Lower lobe of right lung (tissue), 2 donors: Measurements from ENCODE around the gene DENND2A. TPM values are rescaled to one million over a fixed set of nuclear protein-coding genes. Genes with fewer than 3 reads are reported as not detected.

Experiments used
- ATAC-seq, 2 donors: fragments of 200-7000 bp; cut with Tn5 transposase; one replicate each; pipeline ENCODE4 v1.9.1; 2020 to 2022; ENCODE audit warnings: mild to moderate bottlenecking in 2 of 2, moderate library complexity in 2 of 2
- DNase-seq: peaks from one replicate; pipeline ENCODE4 v3.0.0-alpha.2; 2020
- H3K27ac ChIP-seq: fragments of 200-600 bp; one replicate; pipeline ENCODE4 v1.8.0; 2022
- H3K27me3 ChIP-seq: fragments of 200-600 bp; one replicate; pipeline ENCODE4 v1.8.0; 2022; ENCODE audit warnings: low read depth
- H3K36me3 ChIP-seq: fragments of 200-600 bp; one replicate; pipeline ENCODE4 v1.8.0; 2022; ENCODE audit warnings: mild to moderate bottlenecking
- H3K4me1 ChIP-seq: fragments of 200-600 bp; one replicate; pipeline ENCODE4 v1.8.0; 2022
- H3K4me3 ChIP-seq: fragments of 200-600 bp; one replicate; pipeline ENCODE4 v1.8.0; 2022; ENCODE audit warnings: mild to moderate bottlenecking
- H3K9me3 ChIP-seq: fragments of 200-600 bp; one replicate; pipeline ENCODE4 v1.8.0; 2022
- CTCF ChIP-seq: fragments of 200-600 bp; IDR thresholded peaks from one replicate; pipeline ENCODE4 v1.8.0; 2022; ENCODE audit warnings: antibody characterized with exemption, mild to moderate bottlenecking
- intact Hi-C: fragments of 100-400 bp; cut with DNase I; formaldehyde crosslinking; loops from one replicate; pipeline ENCODE4 v1.11.0; 2022
- total RNA-seq: library from RNA; stranded (reverse); fragmentation: NEBNext Ultra II Directional; extraction: Animal tissue kit (Norgen Biotek cat#: 25700); gene quantifications from one replicate; pipeline ENCODE4 v1.2.1, GENCODE V29; 2021
- donor health status: DM: no; HTN: yes; CAD: no; lungs with severe emphysema.

DENND2A gene
- total RNA-seq, 1 donor from 2014 or later, result 19.0 TPM

- Histone ChIP-seq H3K27ac (no peak overlapping the region), H3K27me3 (no peaks in the 10 kb centered on the region), H3K4me1 (peaks cover 16% of the 10 kb centered on the region), H3K4me3 (no peak overlapping the region), H3K36me3 (no peaks in the 10 kb centered on the region), H3K9me3 (no peaks in the 10 kb centered on the region)
- intact Hi-C loops, result no loop called here
- no peak for DNase-seq
- ATAC-seq, result no peak
- TF ChIP-seq CTCF, result no peak
Observed at GRCh38 chr7:140661124-140661523, 20.5 kb upstream of the DENND2A start.

- H3K36me3 ChIP-seq, result no peaks in the 10 kb centered on the region
- intact Hi-C loops, result no loop called here
- no peak for TF ChIP-seq CTCF
- H3K4me3 ChIP-seq, result no peak overlapping the region
- H3K27me3 ChIP-seq, result no peaks in the 10 kb centered on the region
- no peak for DNase-seq
- no peak overlapping the region for H3K27ac ChIP-seq
- ATAC-seq, result no peak
- no peaks in the 10 kb centered on the region for H3K9me3 ChIP-seq
- H3K4me1 ChIP-seq, result peaks cover 21% of the 10 kb centered on the region
Observed at GRCh38 chr7:140659856-140660255, 19.2 kb upstream of the DENND2A start.

GRCh38 chr7:140657891-140658290 lies 17.3 kb upstream of the DENND2A start:
- intact Hi-C loops, result no loop called here
- H3K4me3 ChIP-seq, result no peak overlapping the region
- H3K4me1 ChIP-seq, result peaks cover 21% of the 10 kb centered on the region
- DNase-seq (no peak), ATAC-seq (no peak)
- H3K27ac ChIP-seq, result no peak overlapping the region
- no peaks in the 10 kb centered on the region for H3K9me3 ChIP-seq
- H3K36me3 ChIP-seq, result no peaks in the 10 kb centered on the region
- TF ChIP-seq CTCF, result no peak
- H3K27me3 ChIP-seq, result no peaks in the 10 kb centered on the region

- Histone ChIP-seq H3K4me1 (peaks cover 21% of the 10 kb centered on the region), H3K4me3 (peak overlapping the region; percentile 36), H3K27me3 (no peaks in the 10 kb centered on the region), H3K27ac (peak overlapping the region; percentile 65), H3K36me3 (no peaks in the 10 kb centered on the region), H3K9me3 (no peaks in the 10 kb centered on the region)
- TF ChIP-seq CTCF, result no peak
- peak; percentile 71 for DNase-seq
- intact Hi-C loops, result no loop called here
- ATAC-seq, result peak; percentile 89 to 94
Observed at GRCh38 chr7:140656548-140657515, 16.2 kb upstream of the DENND2A start.

- Histone ChIP-seq H3K27me3 (no peaks in the 10 kb centered on the region), H3K9me3 (no peaks in the 10 kb centered on the region), H3K4me1 (peaks cover 21% of the 10 kb centered on the region), H3K36me3 (no peaks in the 10 kb centered on the region), H3K27ac (peak overlapping the region; percentile 65), H3K4me3 (no peak overlapping the region)
- intact Hi-C loops, result no loop called here
- no peak for TF ChIP-seq CTCF
- peak in 1 of 2 donors; percentile 3 for ATAC-seq
- DNase-seq, result no peak
Observed at GRCh38 chr7:140655511-140656408, 15.1 kb upstream of the DENND2A start.
